ENCODE results near the gene UBASH3B.

Gene UBASH3B

GRCh38 chr11:122807731-122808477 is 152.4 kb downstream of the UBASH3B start:
- DNase-seq (no peak), ATAC-seq (replicated peaks) (no peak)
- peaks cover 14 to 17% of the 10 kb centered on the region in 2 donors for H3K4me1 Mint-ChIP-seq (ENCODE audit: low read depth in 2 of 2)
- H3K9me3 Mint-ChIP-seq, result no peaks in the 10 kb centered on the region
- peak overlapping the region in 1 of 2 donors; percentile 32 for H3K27ac Mint-ChIP-seq
- H3K4me3 Mint-ChIP-seq, result no peak overlapping the region
- peaks cover 12% of the 10 kb centered on the region for H3K36me3 Mint-ChIP-seq (ENCODE audit: insufficient read depth)
- no peaks in the 10 kb centered on the region for H3K27me3 Mint-ChIP-seq

- Mint-ChIP-seq H3K27ac (peak overlapping the region in 1 of 2 donors; percentile 32), H3K27me3 (no peaks in the 10 kb centered on the region), H3K4me3 (no peak overlapping the region), H3K4me1 (ENCODE audit: low read depth in 2 of 2) (peaks cover 8 to 11% of the 10 kb centered on the region in 2 donors), H3K9me3 (no peaks in the 10 kb centered on the region), H3K36me3 (ENCODE audit: insufficient read depth) (peaks cover 12% of the 10 kb centered on the region)
- no peak for DNase-seq
- ATAC-seq (replicated peaks), result no peak
Measured at GRCh38 chr11:122808478-122808869, 153.0 kb downstream of the UBASH3B start.

- Mint-ChIP-seq H3K27me3 (no peaks in the 10 kb centered on the region), H3K9me3 (no peaks in the 10 kb centered on the region), H3K4me3 (no peak overlapping the region), H3K36me3 (ENCODE audit: insufficient read depth) (peaks cover 10% of the 10 kb centered on the region), H3K27ac (no peak overlapping the region), H3K4me1 (ENCODE audit: low read depth in 2 of 2) (peaks cover 9 to 15% of the 10 kb centered on the region in 2 donors)
- ATAC-seq (replicated peaks) (no peak), DNase-seq (no peak)
Measured at GRCh38 chr11:122809866-122810265, 154.3 kb downstream of the UBASH3B start.

GRCh38 chr11:122811721-122812120 is 156.2 kb downstream of the UBASH3B start:
- Mint-ChIP-seq H3K36me3 (ENCODE audit: insufficient read depth) (peaks cover 9% of the 10 kb centered on the region), H3K27me3 (no peaks in the 10 kb centered on the region), H3K27ac (no peak overlapping the region), H3K4me3 (no peak overlapping the region), H3K9me3 (no peaks in the 10 kb centered on the region), H3K4me1 (ENCODE audit: low read depth in 2 of 2) (peaks cover 9 to 19% of the 10 kb centered on the region in 2 donors)
- ATAC-seq (replicated peaks) (no peak), DNase-seq (no peak)

GRCh38 chr11:122812638-122813037 is 157.1 kb downstream of the UBASH3B start:
- H3K4me1 Mint-ChIP-seq (ENCODE audit: low read depth in 2 of 2), result peaks cover 9 to 22% of the 10 kb centered on the region in 2 donors
- ATAC-seq (replicated peaks) (no peak), DNase-seq (no peak)
- H3K27ac Mint-ChIP-seq, result peak overlapping the region; percentile 19 to 46
- no peaks in the 10 kb centered on the region for H3K9me3 Mint-ChIP-seq
- H3K36me3 Mint-ChIP-seq (ENCODE audit: insufficient read depth), result peaks cover 9% of the 10 kb centered on the region
- H3K4me3 Mint-ChIP-seq, result no peak overlapping the region
- no peaks in the 10 kb centered on the region for H3K27me3 Mint-ChIP-seq

- H3K27me3 Mint-ChIP-seq, result no peaks in the 10 kb centered on the region
- no peak overlapping the region for H3K27ac Mint-ChIP-seq
- DNase-seq (no peak), ATAC-seq (replicated peaks) (no peak)
- H3K36me3 Mint-ChIP-seq (ENCODE audit: insufficient read depth), result peaks cover 9% of the 10 kb centered on the region
- H3K9me3 Mint-ChIP-seq, result no peaks in the 10 kb centered on the region
- no peak overlapping the region for H3K4me3 Mint-ChIP-seq
- H3K4me1 Mint-ChIP-seq (ENCODE audit: low read depth in 2 of 2), result peaks cover 7 to 22% of the 10 kb centered on the region in 2 donors
Measured at GRCh38 chr11:122813176-122813893, 157.8 kb downstream of the UBASH3B start.

- no peak overlapping the region for H3K27ac Mint-ChIP-seq
- H3K27me3 Mint-ChIP-seq, result no peaks in the 10 kb centered on the region
- no peak for DNase-seq
- peaks cover 6 to 22% of the 10 kb centered on the region in 2 donors for H3K4me1 Mint-ChIP-seq (ENCODE audit: low read depth in 2 of 2)
- no peak overlapping the region for H3K4me3 Mint-ChIP-seq
- ATAC-seq (replicated peaks), result no peak
- peaks cover 6% of the 10 kb centered on the region for H3K36me3 Mint-ChIP-seq (ENCODE audit: insufficient read depth)
- H3K9me3 Mint-ChIP-seq, result no peaks in the 10 kb centered on the region
Measured at GRCh38 chr11:122813894-122814270, 158.4 kb downstream of the UBASH3B start.

GRCh38 chr11:122814401-122814800 is 158.9 kb downstream of the UBASH3B start:
- no peaks in the 10 kb centered on the region for H3K27me3 Mint-ChIP-seq
- peaks cover under 1% of the 10 kb centered on the region for H3K36me3 Mint-ChIP-seq (ENCODE audit: insufficient read depth)
- DNase-seq (no peak), ATAC-seq (replicated peaks) (no peak)
- peaks cover 0 to 4% of the 10 kb centered on the region in 2 donors for H3K9me3 Mint-ChIP-seq
- H3K27ac Mint-ChIP-seq, result no peak overlapping the region
- H3K4me3 Mint-ChIP-seq, result no peak overlapping the region
- peaks cover 6 to 22% of the 10 kb centered on the region in 2 donors for H3K4me1 Mint-ChIP-seq (ENCODE audit: low read depth in 2 of 2)

GRCh38 chr11:122815900-122816299 is 160.4 kb downstream of the UBASH3B start:
- Mint-ChIP-seq H3K4me1 (ENCODE audit: low read depth in 2 of 2) (peaks cover 6 to 23% of the 10 kb centered on the region in 2 donors), H3K27me3 (no peaks in the 10 kb centered on the region), H3K36me3 (ENCODE audit: insufficient read depth) (no peaks in the 10 kb centered on the region), H3K4me3 (no peak overlapping the region), H3K27ac (no peak overlapping the region), H3K9me3 (peaks cover 0 to 9% of the 10 kb centered on the region in 2 donors)
- DNase-seq (no peak), ATAC-seq (replicated peaks) (no peak)

GRCh38 chr11:122816761-122817520 is 161.4 kb downstream of the UBASH3B start:
- no peak for DNase-seq
- Mint-ChIP-seq H3K36me3 (ENCODE audit: insufficient read depth) (no peaks in the 10 kb centered on the region), H3K27me3 (no peaks in the 10 kb centered on the region), H3K9me3 (peaks cover 0 to 9% of the 10 kb centered on the region in 2 donors), H3K4me3 (no peak overlapping the region), H3K4me1 (ENCODE audit: low read depth in 2 of 2) (peaks cover 9 to 32% of the 10 kb centered on the region in 2 donors), H3K27ac (peak overlapping the region; percentile 39 to 71)
- no peak for ATAC-seq (replicated peaks)

- Mint-ChIP-seq H3K4me1 (ENCODE audit: low read depth in 2 of 2) (peaks cover 7 to 20% of the 10 kb centered on the region in 2 donors), H3K36me3 (ENCODE audit: insufficient read depth) (no peaks in the 10 kb centered on the region), H3K4me3 (no peak overlapping the region), H3K27ac (no peak overlapping the region), H3K27me3 (peaks cover 0 to 9% of the 10 kb centered on the region in 2 donors), H3K9me3 (peaks cover 0 to 9% of the 10 kb centered on the region in 2 donors)
- ATAC-seq (replicated peaks), result no peak
- DNase-seq, result no peak
Measured at GRCh38 chr11:122820158-122820557, 164.6 kb downstream of the UBASH3B start.

- DNase-seq (no peak), ATAC-seq (replicated peaks) (no peak)
- Mint-ChIP-seq H3K9me3 (peaks cover 0 to 9% of the 10 kb centered on the region in 2 donors), H3K27me3 (peaks cover 0 to 16% of the 10 kb centered on the region in 2 donors), H3K4me1 (ENCODE audit: low read depth in 2 of 2) (peaks cover 8 to 20% of the 10 kb centered on the region in 2 donors), H3K27ac (peak overlapping the region in 1 of 2 donors; percentile 89), H3K36me3 (ENCODE audit: insufficient read depth) (no peaks in the 10 kb centered on the region), H3K4me3 (no peak overlapping the region)
Measured at GRCh38 chr11:122821169-122821568, 165.6 kb downstream of the UBASH3B start.

GRCh38 chr11:122822241-122822640 is 166.7 kb downstream of the UBASH3B start:
- Mint-ChIP-seq H3K36me3 (ENCODE audit: insufficient read depth) (no peaks in the 10 kb centered on the region), H3K4me3 (no peak overlapping the region), H3K27me3 (peaks cover 0 to 21% of the 10 kb centered on the region in 2 donors), H3K27ac (peak overlapping the region in 1 of 2 donors; percentile 89), H3K9me3 (peaks cover 0 to 9% of the 10 kb centered on the region in 2 donors), H3K4me1 (ENCODE audit: low read depth in 2 of 2) (peaks cover 8 to 15% of the 10 kb centered on the region in 2 donors)
- no peak for ATAC-seq (replicated peaks)
- DNase-seq, result no peak
